ENCODE data around the gene GH1.

GH1 gene

DNA sequence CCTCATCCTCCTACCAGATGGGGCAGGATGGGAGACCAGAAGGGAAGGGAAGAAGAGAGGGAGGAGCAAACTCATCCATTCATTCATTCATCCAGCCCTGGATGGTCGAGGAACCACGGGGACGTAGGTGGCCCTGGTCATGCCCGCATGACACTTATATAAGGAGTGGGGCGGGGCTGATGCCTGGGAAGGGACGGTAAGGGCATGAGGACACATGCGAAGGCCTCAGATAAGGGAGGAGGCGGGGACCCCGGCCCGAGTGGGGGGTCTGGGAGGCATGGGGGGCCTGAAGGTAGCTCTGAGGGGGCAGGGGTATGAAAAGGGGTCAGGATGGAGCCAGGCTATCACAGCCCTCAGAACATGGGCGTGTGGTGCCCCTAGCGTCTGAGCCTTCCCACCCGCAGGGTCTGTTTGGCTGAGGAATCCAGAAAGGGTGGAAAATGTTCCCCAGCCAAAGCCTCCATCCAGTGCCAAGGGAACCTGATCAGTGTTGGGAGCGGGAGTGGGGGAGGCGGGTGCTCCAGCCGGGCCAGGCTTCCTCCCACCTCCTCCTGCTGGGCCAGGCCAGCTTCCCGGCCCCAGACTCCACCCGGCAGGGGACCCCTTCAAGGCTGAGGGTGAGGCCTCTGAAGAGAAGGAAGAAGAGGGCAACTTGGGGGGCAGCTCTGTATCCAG is 31.1 kb upstream of the GH1 start:
- no peak overlapping the region for H3K27ac ChIP-seq
- TF ChIP-seq, protein P1, sequence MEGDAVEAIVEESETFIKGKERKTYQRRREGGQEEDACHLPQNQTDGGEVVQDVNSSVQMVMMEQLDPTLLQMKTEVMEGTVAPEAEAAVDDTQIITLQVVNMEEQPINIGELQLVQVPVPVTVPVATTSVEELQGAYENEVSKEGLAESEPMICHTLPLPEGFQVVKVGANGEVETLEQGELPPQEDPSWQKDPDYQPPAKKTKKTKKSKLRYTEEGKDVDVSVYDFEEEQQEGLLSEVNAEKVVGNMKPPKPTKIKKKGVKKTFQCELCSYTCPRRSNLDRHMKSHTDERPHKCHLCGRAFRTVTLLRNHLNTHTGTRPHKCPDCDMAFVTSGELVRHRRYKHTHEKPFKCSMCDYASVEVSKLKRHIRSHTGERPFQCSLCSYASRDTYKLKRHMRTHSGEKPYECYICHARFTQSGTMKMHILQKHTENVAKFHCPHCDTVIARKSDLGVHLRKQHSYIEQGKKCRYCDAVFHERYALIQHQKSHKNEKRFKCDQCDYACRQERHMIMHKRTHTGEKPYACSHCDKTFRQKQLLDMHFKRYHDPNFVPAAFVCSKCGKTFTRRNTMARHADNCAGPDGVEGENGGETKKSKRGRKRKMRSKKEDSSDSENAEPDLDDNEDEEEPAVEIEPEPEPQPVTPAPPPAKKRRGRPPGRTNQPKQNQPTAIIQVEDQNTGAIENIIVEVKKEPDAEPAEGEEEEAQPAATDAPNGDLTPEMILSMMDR (conservative IDR thresholded peaks at IDR 0.05), result no peak
- TF ChIP-seq ZFX (IDR thresholded peaks at IDR 0.05), result no peak

DNA sequence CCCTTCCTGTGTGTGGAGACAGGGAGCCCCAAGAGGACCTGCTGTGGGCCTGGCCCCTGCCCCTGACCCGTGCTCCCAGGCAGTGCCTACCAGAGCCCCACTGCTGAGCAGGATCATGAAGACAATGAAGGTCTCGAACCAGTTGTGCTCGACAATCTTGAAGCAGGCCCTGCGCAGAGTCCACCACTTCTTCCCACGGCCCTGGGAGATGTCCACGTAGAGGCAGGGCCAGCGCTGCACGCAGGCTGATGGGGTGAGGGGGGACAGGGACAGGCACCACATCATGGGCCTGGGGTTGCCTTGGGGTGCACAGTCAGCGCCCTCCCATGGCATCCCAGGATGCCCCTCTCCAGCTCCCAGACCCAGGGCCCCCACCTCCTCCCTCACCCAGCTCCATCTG is 29.9 kb upstream of the GH1 start:
- TF ChIP-seq ZFX (IDR thresholded peaks at IDR 0.05), result no peak
- TF ChIP-seq, protein P1 (conservative IDR thresholded peaks at IDR 0.05), result no peak
- H3K27ac ChIP-seq, result no peak overlapping the region

DNA sequence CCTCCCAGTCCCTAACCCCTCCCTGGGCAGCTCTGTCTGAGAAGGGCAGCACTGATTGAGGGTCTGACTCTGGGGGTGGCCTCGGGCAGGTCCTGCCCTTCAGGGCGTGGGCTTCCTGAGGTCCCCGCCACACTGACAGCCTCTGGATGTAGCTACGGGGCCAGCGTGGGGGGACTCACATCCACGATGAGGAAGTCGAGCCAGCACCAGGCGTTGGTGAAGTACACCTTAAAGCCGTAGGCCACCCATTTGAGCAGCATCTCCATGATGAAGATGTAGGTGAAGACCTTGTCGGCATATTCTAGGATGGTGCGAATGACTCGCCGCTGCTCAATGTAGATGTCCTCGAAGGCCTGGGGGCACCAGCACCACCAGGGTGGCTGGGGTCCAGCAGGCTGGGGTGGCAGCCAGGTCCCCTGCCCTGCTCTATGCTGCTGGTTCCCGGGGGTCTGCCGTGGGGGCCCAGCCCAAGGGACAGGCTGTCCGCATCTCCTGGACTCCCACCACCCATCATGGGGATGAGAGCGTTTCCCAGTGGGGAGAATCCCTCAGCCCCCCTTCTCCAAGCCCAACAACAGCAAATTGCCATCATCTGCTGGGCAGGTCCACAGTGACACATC is 29.2 kb upstream of the GH1 start:
- no peak for TF ChIP-seq ZFX (IDR thresholded peaks at IDR 0.05)
- TF ChIP-seq, protein P1 (conservative IDR thresholded peaks at IDR 0.05), result no peak
- no peak overlapping the region for H3K27ac ChIP-seq

DNA sequence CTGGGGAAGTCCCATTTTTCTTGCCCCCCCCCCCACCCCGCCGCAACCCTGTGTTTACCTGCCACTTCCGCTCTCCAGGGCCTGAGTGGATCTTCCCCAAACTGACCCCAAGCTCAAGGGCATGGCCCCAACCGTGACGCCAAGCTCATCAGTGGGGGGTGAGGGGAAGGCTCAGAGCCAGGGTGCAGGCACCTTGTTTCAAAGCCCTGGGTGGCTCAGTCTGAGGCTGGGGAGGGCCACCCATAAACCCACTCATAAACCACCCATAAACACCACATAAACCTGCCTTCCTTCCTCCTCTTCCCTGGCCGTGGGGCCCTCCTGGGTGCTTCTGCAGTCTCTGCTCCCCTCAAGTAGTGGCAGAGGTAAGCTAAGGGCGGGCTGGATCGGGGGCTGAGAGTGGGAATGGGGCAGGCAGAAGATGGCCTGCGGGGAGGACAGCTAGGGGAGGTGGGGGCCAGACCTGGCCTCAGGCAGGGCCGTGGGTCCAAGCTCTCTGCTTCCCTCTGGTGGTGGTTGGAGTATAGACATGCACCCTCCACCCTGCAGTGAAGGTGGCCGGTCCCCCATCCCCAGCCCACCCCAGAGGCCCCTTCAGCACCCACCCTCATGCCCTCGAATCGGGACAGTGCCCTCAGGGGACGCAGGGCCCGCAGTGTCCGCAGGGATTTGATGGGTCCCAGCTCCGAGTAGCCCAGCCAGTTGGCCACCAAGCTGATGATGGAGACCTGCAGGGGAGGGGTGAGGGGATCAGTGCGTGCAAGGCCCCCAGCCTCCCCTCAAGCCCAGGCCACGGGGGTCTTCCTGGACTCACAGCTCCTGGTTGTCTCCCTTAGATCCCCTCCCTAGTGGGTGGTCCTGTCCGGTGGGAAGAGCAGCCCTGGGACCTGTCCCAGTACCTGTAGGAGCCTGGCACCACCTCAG is 28.1 kb upstream of the GH1 start:
- H3K27ac ChIP-seq, result no peak overlapping the region
- TF ChIP-seq, protein P1 (conservative IDR thresholded peaks at IDR 0.05), result peak; percentile 86
- no peak for TF ChIP-seq ZFX (IDR thresholded peaks at IDR 0.05)

DNA sequence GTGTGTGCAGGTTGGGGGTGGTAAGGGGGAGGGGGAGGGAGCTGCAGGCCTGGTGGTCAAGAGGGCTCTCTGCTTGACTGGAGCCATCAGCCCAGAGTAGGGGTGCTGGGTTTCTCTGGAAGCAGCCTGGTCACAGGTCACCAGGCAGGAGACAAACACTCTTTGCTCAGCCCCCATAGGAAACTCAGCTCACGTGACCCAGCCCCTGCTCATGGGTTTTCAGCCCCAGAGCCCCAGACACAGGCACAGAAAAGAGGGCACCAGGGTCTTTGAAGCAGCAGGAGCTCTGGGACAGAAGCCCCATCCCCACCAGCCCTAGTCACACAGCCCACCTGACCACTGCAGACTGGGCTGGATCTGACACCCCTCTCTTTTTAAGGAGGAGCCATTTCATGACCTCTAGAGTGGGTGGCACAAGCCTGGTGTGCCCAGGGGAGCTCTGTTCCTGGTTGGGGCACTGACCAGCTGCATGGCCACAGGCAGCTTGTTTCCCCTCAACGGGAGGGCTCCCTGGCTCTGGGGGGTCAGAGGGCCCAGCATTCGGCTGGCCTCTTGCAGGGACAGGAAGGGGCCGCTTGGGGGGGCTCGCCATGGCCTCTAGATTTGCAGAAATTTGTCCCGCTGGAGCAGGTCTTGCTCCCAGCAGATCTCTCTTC is 27.3 kb upstream of the GH1 start:
- no peak for TF ChIP-seq ZFX (IDR thresholded peaks at IDR 0.05)
- TF ChIP-seq, protein P1 (conservative IDR thresholded peaks at IDR 0.05), result no peak
- no peak overlapping the region for H3K27ac ChIP-seq

DNA sequence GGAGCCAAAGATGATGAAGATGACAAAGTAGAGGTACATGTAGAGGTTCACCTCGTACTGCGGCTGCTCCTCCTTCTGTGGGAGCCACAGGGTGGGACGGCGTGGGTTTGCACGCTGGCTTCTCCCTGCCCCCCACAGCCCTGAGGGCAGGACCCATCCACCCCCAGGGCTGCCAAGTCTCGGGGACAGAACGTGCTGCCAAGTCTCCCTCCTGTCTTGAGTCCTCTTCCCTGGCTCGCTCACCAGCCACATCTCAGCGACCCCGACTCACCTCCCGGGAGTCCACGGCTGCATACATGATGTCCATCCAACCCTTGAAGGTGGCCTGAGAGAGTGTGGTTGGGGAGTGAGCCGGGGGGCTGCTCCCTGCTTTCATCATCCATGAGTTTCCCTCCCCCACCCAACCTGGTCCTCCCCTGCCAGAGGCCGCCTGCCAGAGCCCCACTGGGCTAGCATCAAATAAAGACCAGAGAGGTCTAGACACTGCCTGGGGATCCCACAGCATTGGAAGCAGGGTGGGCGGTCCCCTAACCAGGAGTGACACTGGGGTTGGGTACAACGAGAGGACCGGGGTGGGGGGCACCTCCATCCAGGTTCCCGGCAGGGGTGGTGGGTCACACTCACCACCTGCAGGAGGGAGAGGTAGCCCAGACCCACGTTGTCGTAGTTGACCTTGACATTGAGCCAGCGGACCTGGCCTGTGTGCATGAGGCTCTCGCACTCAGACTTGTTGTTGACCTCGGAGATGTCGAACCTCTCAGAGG is 26.3 kb upstream of the GH1 start:
- no peak for TF ChIP-seq ZFX (IDR thresholded peaks at IDR 0.05)
- TF ChIP-seq, protein P1 (conservative IDR thresholded peaks at IDR 0.05), result no peak

More for the DNA sequence above, 26.3 kb upstream of the GH1 start:
- H3K27ac ChIP-seq, result no peak overlapping the region
